B cell (primary cell): Measurements from ENCODE around the gene NKAIN2.

ENCODE experiments used
- CTCF ChIP-seq: fragments of 200-600 bp; IDR thresholded peaks from one replicate; pipeline ENCODE4 v1.8.0; 2022; ENCODE audit warnings: antibody characterized with exemption, mild to moderate bottlenecking
- EZH2 ChIP-seq: IDR thresholded peaks from 2 replicates; pipeline ENCODE4 v1.6.1; 2012; ENCODE audit warnings: borderline replicate concordance, low read depth, mild to moderate bottlenecking, moderate library complexity, low read length; ENCODE audit not compliant: insufficient read depth, poor library complexity, severe bottlenecking

GRCh38 chr6:123764722-123765121 is 38.9 kb upstream of the NKAIN2 start:
- TF ChIP-seq EZH2 = no peak
- no peak for TF ChIP-seq CTCF
